KOPT-K1 (cell line): ENCODE measurements around the gene PGAP1.

Experiments used
- H3K27ac ChIP-seq: fragments of 200-600 bp; sonication (generic); 2 replicates; pipeline ENCODE4 v1.5.1; 2016; ENCODE audit warnings: antibody characterized with exemption, mild to moderate bottlenecking, low read depth, low read length; ENCODE audit not compliant: poor library complexity, severe bottlenecking
- H3K36me3 ChIP-seq: fragments of 200-600 bp; sonication (generic); 2 replicates; pipeline ENCODE4 v1.5.1; 2017; ENCODE audit warnings: antibody characterized with exemption, mild to moderate bottlenecking, low read length, moderate library complexity; ENCODE audit not compliant: insufficient read depth
- H3K9me3 ChIP-seq: fragments of 200-600 bp; sonication (generic); 2 replicates; pipeline ENCODE4 v1.5.1; 2017; ENCODE audit warnings: antibody characterized with exemption, low read length, mild to moderate bottlenecking; ENCODE audit not compliant: insufficient read depth, poor library complexity, severe bottlenecking

Gene PGAP1, protein sequence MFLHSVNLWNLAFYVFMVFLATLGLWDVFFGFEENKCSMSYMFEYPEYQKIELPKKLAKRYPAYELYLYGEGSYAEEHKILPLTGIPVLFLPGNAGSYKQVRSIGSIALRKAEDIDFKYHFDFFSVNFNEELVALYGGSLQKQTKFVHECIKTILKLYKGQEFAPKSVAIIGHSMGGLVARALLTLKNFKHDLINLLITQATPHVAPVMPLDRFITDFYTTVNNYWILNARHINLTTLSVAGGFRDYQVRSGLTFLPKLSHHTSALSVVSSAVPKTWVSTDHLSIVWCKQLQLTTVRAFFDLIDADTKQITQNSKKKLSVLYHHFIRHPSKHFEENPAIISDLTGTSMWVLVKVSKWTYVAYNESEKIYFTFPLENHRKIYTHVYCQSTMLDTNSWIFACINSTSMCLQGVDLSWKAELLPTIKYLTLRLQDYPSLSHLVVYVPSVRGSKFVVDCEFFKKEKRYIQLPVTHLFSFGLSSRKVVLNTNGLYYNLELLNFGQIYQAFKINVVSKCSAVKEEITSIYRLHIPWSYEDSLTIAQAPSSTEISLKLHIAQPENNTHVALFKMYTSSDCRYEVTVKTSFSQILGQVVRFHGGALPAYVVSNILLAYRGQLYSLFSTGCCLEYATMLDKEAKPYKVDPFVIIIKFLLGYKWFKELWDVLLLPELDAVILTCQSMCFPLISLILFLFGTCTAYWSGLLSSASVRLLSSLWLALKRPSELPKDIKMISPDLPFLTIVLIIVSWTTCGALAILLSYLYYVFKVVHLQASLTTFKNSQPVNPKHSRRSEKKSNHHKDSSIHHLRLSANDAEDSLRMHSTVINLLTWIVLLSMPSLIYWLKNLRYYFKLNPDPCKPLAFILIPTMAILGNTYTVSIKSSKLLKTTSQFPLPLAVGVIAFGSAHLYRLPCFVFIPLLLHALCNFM

DNA sequence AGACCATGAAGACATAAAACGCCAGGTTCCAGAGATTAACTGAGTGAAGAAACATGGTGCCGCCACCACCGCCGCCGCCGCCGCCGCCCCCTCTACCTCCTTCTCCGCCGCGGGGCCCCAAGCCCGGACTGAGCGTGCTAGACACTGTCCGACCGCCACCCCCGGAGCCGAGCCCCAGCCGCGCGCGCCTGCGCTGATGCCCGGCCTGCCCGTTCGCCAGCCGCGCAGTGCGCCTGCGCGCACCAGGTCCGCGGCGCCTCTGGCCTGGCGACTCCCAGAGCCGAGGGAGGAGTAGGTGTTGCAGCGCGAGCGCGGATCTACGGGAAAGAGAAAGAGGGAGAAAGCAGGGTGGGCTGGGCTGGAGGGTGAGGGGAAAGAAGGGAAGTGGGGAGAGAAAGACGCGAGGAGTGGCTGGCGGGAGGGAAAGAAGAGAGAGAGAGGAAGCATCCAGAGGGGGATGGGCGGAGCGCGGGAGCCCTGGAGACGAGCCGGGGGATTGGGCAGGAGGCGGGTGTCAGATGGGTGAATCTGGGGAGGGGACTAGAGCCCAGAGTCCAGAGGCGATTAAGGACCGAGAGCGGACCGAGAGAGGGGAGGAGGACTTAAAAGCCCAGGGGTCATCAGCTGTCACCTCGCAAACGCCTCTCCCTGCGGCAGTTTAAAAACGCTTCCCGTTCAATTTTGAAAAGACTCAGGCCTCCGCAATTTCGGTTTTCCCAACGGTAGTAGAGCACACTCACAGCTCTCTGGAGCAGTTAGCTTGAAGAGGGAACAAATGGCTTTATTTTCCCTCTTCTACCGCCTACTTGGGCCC lies at the start of gene PGAP1:
Gene PGAP1 (minus strand): TSS at position 146 of the 814 bp plus-strand sequence. CDS start 91 bp downstream, at position 55.
- H3K36me3 ChIP-seq: no peaks in the 10 kb centered on the region
- H3K27ac ChIP-seq: peak within 1 kb of the TSS; percentile 84
- H3K9me3 ChIP-seq: no peaks in the 10 kb centered on the region

DNA sequence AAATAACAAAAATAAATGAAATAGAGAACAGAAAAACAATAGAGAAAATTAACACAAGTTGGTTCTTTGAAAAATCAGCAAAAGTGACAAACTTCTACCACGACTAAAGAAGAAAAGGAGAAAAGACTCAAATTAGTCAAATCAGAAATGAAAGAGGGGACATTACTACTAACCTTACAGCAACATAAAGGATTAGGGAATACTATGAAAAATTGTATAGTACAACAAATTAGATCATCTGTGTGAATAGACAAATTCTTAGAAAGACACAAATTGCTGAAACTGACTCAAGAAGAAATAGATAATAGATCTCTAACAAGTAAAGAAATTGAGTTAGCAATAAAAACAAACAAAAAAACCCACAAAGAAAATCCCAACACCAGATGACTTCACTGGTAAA lies 48.5 kb upstream of the PGAP1 start:
- Histone ChIP-seq H3K36me3 (no peaks in the 10 kb centered on the region), H3K9me3 (no peaks in the 10 kb centered on the region), H3K27ac (no peak overlapping the region)

DNA sequence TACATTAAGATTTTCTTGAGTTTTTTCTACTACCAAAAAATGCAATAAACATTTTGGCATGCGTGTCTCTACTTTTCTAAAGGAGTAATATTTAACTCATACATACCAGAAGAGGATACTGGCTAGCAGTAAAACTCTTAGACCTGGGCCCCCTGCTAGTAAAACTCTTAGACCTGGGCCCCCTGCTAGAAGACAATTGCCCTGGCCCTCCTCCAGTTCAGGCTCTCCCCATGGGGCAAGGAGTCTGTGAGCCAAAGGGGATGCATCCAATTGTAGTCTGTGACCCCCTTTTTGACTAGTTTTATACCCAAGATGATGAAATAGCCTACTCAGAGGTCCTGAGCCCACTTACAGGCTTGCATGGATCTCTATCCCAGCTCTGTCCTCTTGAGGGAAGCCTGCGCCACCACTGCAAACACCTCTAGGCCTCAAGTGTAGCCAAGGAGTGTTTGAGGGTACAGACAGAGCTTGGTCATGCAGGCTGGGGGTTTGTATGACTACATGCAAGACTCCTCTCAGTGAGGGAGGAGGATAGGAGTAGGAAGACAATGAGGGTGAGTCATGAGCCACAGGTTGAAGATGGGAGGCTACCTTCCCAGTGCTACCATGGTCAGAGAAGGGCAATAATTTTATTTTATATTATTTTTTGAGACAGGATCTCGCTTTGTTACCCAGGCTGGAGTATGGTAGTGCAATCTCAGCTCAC lies 45.2 kb upstream of the PGAP1 start:
- Histone ChIP-seq H3K9me3 (peaks cover 4% of the 10 kb centered on the region), H3K27ac (no peak overlapping the region), H3K36me3 (no peaks in the 10 kb centered on the region)

DNA sequence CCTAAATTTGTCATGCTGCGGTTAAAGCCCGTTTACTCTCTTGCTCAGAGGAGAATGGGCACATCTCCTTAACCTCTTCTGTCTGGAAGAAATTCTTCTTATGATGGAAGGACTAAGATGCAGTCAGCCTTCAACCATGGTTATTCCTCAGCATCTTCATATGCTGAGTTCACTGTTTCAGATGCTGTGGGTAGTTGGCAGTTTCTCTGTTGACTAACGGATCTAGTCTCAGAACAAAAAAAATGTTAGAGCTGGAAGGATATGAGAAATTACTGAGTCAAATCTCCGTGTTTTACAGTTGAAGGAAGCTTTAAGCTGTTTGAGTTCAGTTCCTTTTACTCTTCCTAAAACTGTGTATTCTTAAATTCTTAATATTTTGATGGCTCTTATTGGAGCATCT lies 43.6 kb upstream of the PGAP1 start:
- H3K9me3 ChIP-seq: peaks cover 4% of the 10 kb centered on the region
- no peak overlapping the region for H3K27ac ChIP-seq
- H3K36me3 ChIP-seq: no peaks in the 10 kb centered on the region

DNA sequence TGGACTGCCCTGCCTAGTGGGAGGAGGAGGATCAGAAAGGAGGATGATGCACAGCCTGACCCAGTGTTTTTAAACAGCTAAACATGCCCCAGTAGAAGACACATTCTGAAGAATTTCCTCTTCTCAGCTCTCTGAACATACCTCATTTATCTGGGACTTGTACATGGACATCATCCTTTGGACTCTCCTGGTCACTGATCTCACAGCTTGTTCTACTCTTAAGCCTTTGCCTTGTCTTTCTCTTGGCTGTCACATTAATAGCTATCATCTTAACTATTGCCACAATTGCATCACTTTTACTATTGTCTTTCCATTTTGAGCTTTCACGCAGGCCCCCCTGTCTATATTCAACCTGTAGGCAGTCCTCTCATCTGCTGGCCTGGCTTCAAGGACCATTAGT lies 42.0 kb upstream of the PGAP1 start:
- no peaks in the 10 kb centered on the region for H3K36me3 ChIP-seq
- H3K9me3 ChIP-seq: peaks cover 4% of the 10 kb centered on the region
- H3K27ac ChIP-seq: no peak overlapping the region

DNA sequence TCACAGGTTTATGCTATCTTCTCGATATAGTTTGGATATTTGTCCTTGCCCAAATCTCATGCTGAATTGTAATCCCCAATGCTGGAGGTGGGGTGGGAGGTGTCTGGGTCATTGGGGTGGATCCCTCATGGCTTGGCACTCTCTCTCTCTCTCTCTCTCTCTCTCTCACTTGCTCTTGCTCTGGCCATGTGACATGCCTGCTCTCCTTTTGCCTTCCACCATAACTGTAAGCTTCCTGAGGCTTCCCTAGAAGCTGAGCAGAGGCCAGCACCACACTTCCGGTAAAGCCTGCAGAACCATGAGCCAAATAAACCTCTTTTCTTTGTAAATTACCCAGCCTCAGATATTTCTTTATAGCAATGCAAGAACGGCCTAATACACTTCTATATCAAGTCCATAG lies 41.3 kb upstream of the PGAP1 start:
- H3K27ac ChIP-seq: no peak overlapping the region
- no peaks in the 10 kb centered on the region for H3K36me3 ChIP-seq
- peaks cover 4% of the 10 kb centered on the region for H3K9me3 ChIP-seq

DNA sequence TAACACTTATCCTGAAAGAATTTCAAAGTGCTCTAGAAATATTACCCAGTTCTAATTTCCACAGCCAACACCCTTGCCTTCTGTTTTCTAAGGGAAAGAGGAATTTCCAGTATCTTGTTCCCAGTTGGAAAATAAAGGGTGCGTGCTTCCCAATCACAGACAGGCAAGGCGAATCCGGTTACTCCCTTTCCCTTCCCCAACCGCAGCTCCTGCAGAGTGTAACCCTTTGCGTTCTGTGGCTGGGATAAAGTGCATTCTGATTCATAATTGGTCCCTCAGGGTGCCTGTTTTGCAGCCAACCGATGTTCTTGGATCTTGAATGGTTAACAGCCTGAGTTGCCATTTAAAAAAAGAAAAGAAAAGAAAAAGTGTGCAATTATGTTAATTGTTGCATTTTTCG lies 40.6 kb upstream of the PGAP1 start:
- Histone ChIP-seq H3K9me3 (peaks cover 4% of the 10 kb centered on the region), H3K27ac (no peak overlapping the region), H3K36me3 (no peaks in the 10 kb centered on the region)

DNA sequence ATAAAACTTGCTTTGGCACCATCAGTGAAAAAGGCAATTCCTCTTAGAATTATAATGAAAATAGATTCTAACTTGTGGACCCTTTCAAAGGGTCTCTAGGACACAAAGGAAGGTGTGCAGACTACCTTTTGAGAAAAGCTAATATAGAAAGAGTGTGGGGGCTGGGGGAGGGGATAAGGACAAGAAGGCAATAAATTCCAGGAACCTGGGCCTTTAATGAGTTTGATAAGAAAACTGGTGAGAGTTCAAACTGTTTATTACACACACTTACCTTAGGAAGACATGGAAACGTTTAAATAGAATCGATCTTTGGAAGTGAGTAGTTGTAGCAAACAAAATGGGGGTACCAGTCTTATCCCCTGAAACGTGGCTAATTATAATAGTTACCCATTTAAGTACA lies 39.6 kb upstream of the PGAP1 start:
- Histone ChIP-seq H3K9me3 (peaks cover 4% of the 10 kb centered on the region), H3K27ac (no peak overlapping the region), H3K36me3 (no peaks in the 10 kb centered on the region)

DNA sequence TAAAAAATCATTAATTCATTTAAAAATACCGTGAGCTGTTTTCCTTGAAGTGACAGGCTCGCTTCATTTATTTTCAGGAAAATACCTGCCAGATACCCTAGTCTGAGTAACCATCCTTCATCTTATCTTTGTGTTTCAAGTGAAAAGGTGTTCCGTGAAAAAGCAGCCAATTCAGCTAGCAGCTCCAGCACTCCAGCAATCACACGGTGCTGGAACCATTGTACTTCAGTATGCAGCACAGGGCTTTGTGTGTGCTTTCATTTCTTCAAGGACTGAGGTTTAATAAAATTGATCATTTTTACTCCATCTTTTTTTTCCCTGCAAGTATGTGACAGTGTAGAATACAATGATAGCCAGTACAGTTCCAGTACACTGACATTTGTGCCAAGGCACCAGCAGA lies 39.1 kb upstream of the PGAP1 start:
- H3K9me3 ChIP-seq: peaks cover 4% of the 10 kb centered on the region

DNA sequence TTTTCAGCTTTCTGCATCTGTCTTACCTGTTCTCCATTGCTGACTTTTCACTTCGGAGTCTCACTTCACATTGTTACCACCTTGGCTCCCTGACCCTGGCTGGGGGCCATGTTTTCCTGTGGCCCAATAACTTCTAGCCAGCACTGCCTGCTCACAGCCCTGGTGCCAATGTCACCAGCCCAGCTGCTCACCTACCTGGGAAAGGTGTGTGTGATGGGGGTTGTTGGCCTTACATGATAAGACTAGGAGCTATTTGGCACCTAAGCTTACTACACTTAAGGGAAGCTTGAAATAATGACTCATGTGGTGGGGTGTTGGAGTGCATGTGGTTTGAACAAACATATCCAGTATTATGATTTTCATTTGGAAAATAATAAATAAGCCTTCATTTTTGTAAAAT lies 37.5 kb upstream of the PGAP1 start:
- no peak overlapping the region for H3K27ac ChIP-seq
- H3K36me3 ChIP-seq: no peaks in the 10 kb centered on the region
- peaks cover 4% of the 10 kb centered on the region for H3K9me3 ChIP-seq

More for the DNA sequence above, 39.1 kb upstream of the PGAP1 start:
- H3K27ac ChIP-seq: no peak overlapping the region
- H3K36me3 ChIP-seq: no peaks in the 10 kb centered on the region

DNA sequence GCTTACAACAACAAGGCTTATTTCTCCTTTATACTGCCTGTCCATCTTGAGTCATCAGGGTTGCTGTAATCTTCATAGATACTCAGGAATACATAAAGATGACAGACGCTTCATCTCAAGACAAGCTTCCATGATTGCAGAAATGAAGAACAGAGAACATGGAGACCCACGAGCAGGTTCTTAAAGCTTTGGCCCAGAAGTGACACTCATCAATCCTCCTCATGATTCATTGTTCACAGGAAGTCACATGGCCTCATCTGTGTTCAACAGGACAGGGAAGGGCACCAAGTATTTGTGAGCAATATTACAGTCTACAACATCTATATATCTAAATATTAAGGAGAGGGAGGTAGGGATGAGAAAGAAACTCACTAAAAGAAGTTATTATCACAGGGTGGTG lies 36.5 kb upstream of the PGAP1 start:
- H3K27ac ChIP-seq: no peak overlapping the region
- H3K36me3 ChIP-seq: no peaks in the 10 kb centered on the region
- peaks cover 4% of the 10 kb centered on the region for H3K9me3 ChIP-seq

DNA sequence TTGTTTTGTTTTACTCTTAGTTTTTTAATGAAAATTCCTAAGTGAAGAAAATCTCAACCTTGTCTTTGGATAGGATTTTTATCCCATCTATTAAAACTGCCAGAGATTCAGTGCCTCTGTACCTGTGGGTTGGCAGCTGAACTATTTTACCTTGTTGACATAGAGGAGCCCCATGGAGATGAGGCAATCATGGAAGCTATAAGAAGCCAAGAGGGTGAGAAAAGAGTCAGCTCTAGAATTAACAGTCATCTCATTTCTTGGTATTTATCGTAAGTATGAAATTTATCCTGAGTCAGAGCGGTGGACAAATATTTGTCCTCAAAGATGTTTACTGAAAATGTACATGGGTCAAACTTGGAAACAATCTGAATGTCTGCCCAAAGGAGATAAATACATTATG lies 35.8 kb upstream of the PGAP1 start:
- H3K36me3 ChIP-seq: no peaks in the 10 kb centered on the region
- no peaks in the 10 kb centered on the region for H3K9me3 ChIP-seq
- H3K27ac ChIP-seq: no peak overlapping the region

DNA sequence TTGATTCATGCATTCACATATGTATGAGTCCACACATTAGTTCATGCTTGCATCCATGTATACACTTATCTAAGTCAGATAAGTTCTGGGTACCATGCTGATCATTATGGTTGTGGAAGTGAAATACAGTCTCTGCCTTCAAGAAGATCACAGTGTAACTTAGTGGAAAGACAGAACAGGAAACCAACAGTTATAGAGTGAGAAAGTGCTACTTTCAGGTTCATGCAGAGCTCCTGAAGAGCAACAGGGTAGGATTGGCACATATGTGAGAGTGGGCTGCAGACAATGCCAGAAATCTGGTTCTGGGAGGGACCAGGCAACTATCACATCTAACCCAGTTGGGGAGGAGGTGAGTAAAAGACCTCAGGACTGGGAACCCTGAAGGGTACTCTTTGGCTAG lies 35.4 kb upstream of the PGAP1 start:
- no peak overlapping the region for H3K27ac ChIP-seq
- no peaks in the 10 kb centered on the region for H3K9me3 ChIP-seq
- H3K36me3 ChIP-seq: no peaks in the 10 kb centered on the region

DNA sequence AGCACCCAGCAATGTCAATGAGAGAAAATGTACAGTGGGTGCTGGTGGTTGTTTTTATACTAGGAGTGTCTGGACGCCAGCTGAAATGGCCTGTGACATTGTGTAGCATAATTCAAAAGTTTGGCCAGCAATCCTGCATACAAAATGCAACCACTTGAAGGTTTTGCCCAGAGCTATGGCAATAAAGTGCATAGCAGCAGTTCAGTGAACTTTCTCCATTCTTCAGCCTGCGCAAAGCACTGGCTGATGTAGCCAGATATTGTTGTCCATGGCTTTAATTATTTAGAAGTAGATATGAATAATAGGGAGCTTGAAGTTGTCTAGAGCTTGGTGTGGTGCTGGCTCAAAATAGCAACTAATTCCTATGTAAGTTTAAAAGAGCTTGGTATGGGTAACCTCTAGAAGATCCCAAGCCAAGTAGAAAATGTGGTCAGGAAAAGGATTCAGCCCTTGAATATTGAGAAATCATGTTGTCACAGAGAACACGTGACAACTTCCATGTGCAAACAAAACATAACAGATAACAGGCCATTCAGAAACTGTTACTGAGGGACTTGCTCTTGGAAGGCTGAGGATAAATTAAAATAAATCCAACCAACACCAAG lies 33.3 kb upstream of the PGAP1 start:
- Histone ChIP-seq H3K36me3 (no peaks in the 10 kb centered on the region), H3K9me3 (no peaks in the 10 kb centered on the region), H3K27ac (no peak overlapping the region)
